ENCODE measurements around the gene SRBD1. TPM values are rescaled to one million over a fixed set of nuclear protein-coding genes. Genes with fewer than 3 reads are reported as not detected.

The SRBD1 gene
- total RNA-seq, 1 donor = 17.4 TPM

- H3K27me3 ChIP-seq (ENCODE audit: insufficient read depth, low read length) = peaks cover 9% of the 10 kb centered on the region
- no peaks in the 10 kb centered on the region for H3K36me3 ChIP-seq (ENCODE audit: insufficient read depth, low read length)
- peaks cover 14% of the 10 kb centered on the region for H3K4me1 ChIP-seq (ENCODE audit: insufficient read depth, low read length)
- H3K4me2 ChIP-seq (ENCODE audit: insufficient read depth, low read length) = no peak overlapping the region
- H3K9me3 ChIP-seq (ENCODE audit: low read depth, low read length) = no peaks in the 10 kb centered on the region
- no peak overlapping the region for H2AFZ ChIP-seq (ENCODE audit: low read length)
- no peaks in the 10 kb centered on the region for H4K20me1 ChIP-seq (ENCODE audit: insufficient read depth, low read length)
- no peak overlapping the region for H3K4me3 ChIP-seq (ENCODE audit: insufficient read depth, low read length)
- TF ChIP-seq CTCF (IDR thresholded peaks at IDR 0.05; ENCODE audit: extremely low read depth, low read depth, low read length) = no peak
- H3K79me2 ChIP-seq (ENCODE audit: insufficient read depth, low read length) = peaks cover 3% of the 10 kb centered on the region
- DNase-seq (ENCODE audit: insufficient read length, low spot score, missing footprints) = no peak
- no peak overlapping the region for H3K27ac ChIP-seq (ENCODE audit: low read depth, low read length)
Observed at GRCh38 chr2:45647356-45647755, 36.3 kb upstream of the SRBD1 start.

GRCh38 chr2:45646289-45646688 lies 35.2 kb upstream of the SRBD1 start:
- TF ChIP-seq CTCF (IDR thresholded peaks at IDR 0.05; ENCODE audit: extremely low read depth, low read depth, low read length) = no peak
- DNase-seq (ENCODE audit: insufficient read length, low spot score, missing footprints) = no peak

GRCh38 chr2:45643543-45644542 lies 32.8 kb upstream of the SRBD1 start:
- DNase-seq (ENCODE audit: insufficient read length, low spot score, missing footprints) = peak; percentile 97
- peak; percentile 77 for TF ChIP-seq CTCF (IDR thresholded peaks at IDR 0.05; ENCODE audit: extremely low read depth, low read depth, low read length)
- peaks cover 39% of the 10 kb centered on the region for H3K27me3 ChIP-seq (ENCODE audit: insufficient read depth, low read length)
- no peaks in the 10 kb centered on the region for H3K36me3 ChIP-seq (ENCODE audit: insufficient read depth, low read length)
- H3K4me1 ChIP-seq (ENCODE audit: insufficient read depth, low read length) = peaks cover 8% of the 10 kb centered on the region
- no peaks in the 10 kb centered on the region for H3K79me2 ChIP-seq (ENCODE audit: insufficient read depth, low read length)
- no peaks in the 10 kb centered on the region for H4K20me1 ChIP-seq (ENCODE audit: insufficient read depth, low read length)
- peak overlapping the region; percentile 90 for H3K4me2 ChIP-seq (ENCODE audit: insufficient read depth, low read length)
- H3K27ac ChIP-seq (ENCODE audit: low read depth, low read length) = no peak overlapping the region
- H3K9me3 ChIP-seq (ENCODE audit: low read depth, low read length) = no peaks in the 10 kb centered on the region
- peak overlapping the region; percentile 82 for H3K4me3 ChIP-seq (ENCODE audit: insufficient read depth, low read length)
- peak overlapping the region; percentile 94 for H2AFZ ChIP-seq (ENCODE audit: low read length)

More at GRCh38 chr2:45646289-45646688, 35.2 kb upstream of the SRBD1 start:
- H3K27me3 ChIP-seq (ENCODE audit: insufficient read depth, low read length) = peaks cover 14% of the 10 kb centered on the region
- peaks cover 12% of the 10 kb centered on the region for H3K4me1 ChIP-seq (ENCODE audit: insufficient read depth, low read length)
- no peaks in the 10 kb centered on the region for H3K79me2 ChIP-seq (ENCODE audit: insufficient read depth, low read length)
- no peak overlapping the region for H2AFZ ChIP-seq (ENCODE audit: low read length)
- H3K36me3 ChIP-seq (ENCODE audit: insufficient read depth, low read length) = no peaks in the 10 kb centered on the region
- no peak overlapping the region for H3K27ac ChIP-seq (ENCODE audit: low read depth, low read length)
- no peak overlapping the region for H3K4me2 ChIP-seq (ENCODE audit: insufficient read depth, low read length)
- no peak overlapping the region for H3K4me3 ChIP-seq (ENCODE audit: insufficient read depth, low read length)
- no peaks in the 10 kb centered on the region for H4K20me1 ChIP-seq (ENCODE audit: insufficient read depth, low read length)
- H3K9me3 ChIP-seq (ENCODE audit: low read depth, low read length) = no peaks in the 10 kb centered on the region

- H4K20me1 ChIP-seq (ENCODE audit: insufficient read depth, low read length) = no peaks in the 10 kb centered on the region
- H3K36me3 ChIP-seq (ENCODE audit: insufficient read depth, low read length) = no peaks in the 10 kb centered on the region
- no peaks in the 10 kb centered on the region for H3K9me3 ChIP-seq (ENCODE audit: low read depth, low read length)
- peaks cover 46% of the 10 kb centered on the region for H3K27me3 ChIP-seq (ENCODE audit: insufficient read depth, low read length)
- no peak overlapping the region for H3K27ac ChIP-seq (ENCODE audit: low read depth, low read length)
- H3K4me2 ChIP-seq (ENCODE audit: insufficient read depth, low read length) = peak overlapping the region; percentile 90
- no peak for TF ChIP-seq CTCF (IDR thresholded peaks at IDR 0.05; ENCODE audit: extremely low read depth, low read depth, low read length)
- H3K4me1 ChIP-seq (ENCODE audit: insufficient read depth, low read length) = peaks cover 8% of the 10 kb centered on the region
- H3K79me2 ChIP-seq (ENCODE audit: insufficient read depth, low read length) = no peaks in the 10 kb centered on the region
- DNase-seq (ENCODE audit: insufficient read length, low spot score, missing footprints) = no peak
- H3K4me3 ChIP-seq (ENCODE audit: insufficient read depth, low read length) = peak overlapping the region; percentile 82
- peak overlapping the region; percentile 94 for H2AFZ ChIP-seq (ENCODE audit: low read length)
Observed at GRCh38 chr2:45643095-45643494, 32.0 kb upstream of the SRBD1 start.
